Endothelial cell of umbilical vein (primary cell): ENCODE results near the gene HRH3. TPM values are rescaled to one million over a fixed set of nuclear protein-coding genes. Genes with fewer than 3 reads are reported as not detected.
A peak's percentile ranks its signal among the peaks of the same experiment; 100 is the strongest.

Experiments
- BruUV-seq: library from RNA; stranded (reverse); fragments of 400-500 nt; replicated peaks from 2 replicates; lab custom pipeline; 2021; lab: Mats Ljungman, UMichigan
- CTCF ChIA-PET: fragments of 300-600, 350-600 bp; sonication (Branson Sonifier 250); formaldehyde crosslinking; loops from one replicate; lab custom pipeline; 2021; ENCODE audit warnings: antibody characterized with exemption, inconsistent platforms; lab: Charles Lee
- POLR2A ChIA-PET: fragments of 300-600, 350-600 bp; sonication (Branson Sonifier 250); formaldehyde crosslinking; loops from one replicate; lab custom pipeline; 2021; ENCODE audit warnings: antibody characterized with exemption, inconsistent platforms; lab: Charles Lee
- DNase-seq: peaks from one replicate; pipeline ENCODE4 v3.0.0-alpha.2; 2011; ENCODE audit warnings: low read depth, low spot score
- FAIRE-seq: peaks from 2 replicates; lab custom pipeline; 2011; peaks lifted over from hg19 to GRCh38; lab: Jason Lieb, UNC
- H2AFZ ChIP-seq: 2 replicates; pipeline ENCODE4 v1.6.0; 2012; ENCODE audit warnings: low read depth, low read length, control low read depth, inconsistent platforms
- H3K27ac ChIP-seq: 2 replicates; pipeline ENCODE4 v1.5.1; 2011; ENCODE audit warnings: low read depth, mild to moderate bottlenecking, control low read depth, low read length, moderate library complexity; ENCODE audit not compliant: insufficient read depth
- H3K27me3 ChIP-seq, 2 experiments: 2 replicates each; pipeline versions ENCODE4 v1.6.0 to v1.6.1; 2011; ENCODE audit warnings: low read length in 2 of 2, mixed read lengths in 1 of 2; ENCODE audit not compliant: control insufficient read depth in 2 of 2, insufficient read depth in 2 of 2
- H3K36me3 ChIP-seq, 2 experiments: 2 replicates in 1 of 2; 3 replicates in 1 of 2; pipeline ENCODE4 v1.5.1; 2011; ENCODE audit warnings: low read length in 2 of 2, mild to moderate bottlenecking in 1 of 2, moderate library complexity in 1 of 2; ENCODE audit not compliant: control insufficient read depth in 2 of 2, insufficient read depth in 2 of 2; ENCODE audit errors: extremely low read depth in 1 of 2
- H3K4me1 ChIP-seq: 3 replicates; pipeline ENCODE4 v1.5.1; 2011; ENCODE audit warnings: mild to moderate bottlenecking, low read length; ENCODE audit not compliant: control insufficient read depth, insufficient read depth; ENCODE audit errors: extremely low read depth
- H3K4me2 ChIP-seq: 2 replicates; pipeline ENCODE4 v1.6.1; 2011; ENCODE audit warnings: low read length, control low read depth, mixed read lengths; ENCODE audit not compliant: insufficient read depth
- H3K4me3 ChIP-seq, 3 experiments: fragments of 200-600 bp in 1 of 3; sonication (generic), shearing (Covaris generic) in 1 of 3; replicated peaks in 1 of 3; 2 replicates each; pipeline ENCODE4 v1.5.1; 2011 to 2016; ENCODE audit warnings: control low read depth in 3 of 3, low read length in 3 of 3, mild to moderate bottlenecking in 2 of 3, inconsistent platforms in 1 of 3, low read depth in 1 of 3, moderate library complexity in 1 of 3; ENCODE audit not compliant: insufficient read depth in 1 of 3
- H3K79me2 ChIP-seq: 2 replicates; pipeline ENCODE4 v1.6.0; 2012; ENCODE audit warnings: low read length, inconsistent platforms; ENCODE audit not compliant: control insufficient read depth, insufficient read depth
- H3K9ac ChIP-seq: replicated peaks from 2 replicates; pipeline ENCODE3; 2011; ENCODE audit warnings: low read length, control low read depth; ENCODE audit not compliant: insufficient read depth; ENCODE audit errors: extremely low read depth
- H3K9me1 ChIP-seq: replicated peaks from 3 replicates; pipeline ENCODE4 v1.6.0; 2011; ENCODE audit warnings: mild to moderate bottlenecking, low read length; ENCODE audit not compliant: control insufficient read depth, insufficient read depth; ENCODE audit errors: extremely low read depth
- H3K9me3 ChIP-seq: replicated peaks from 2 replicates; pipeline ENCODE4 v1.5.1; 2012; ENCODE audit warnings: low read length, inconsistent platforms; ENCODE audit not compliant: control insufficient read depth, insufficient read depth
- H4K20me1 ChIP-seq: replicated peaks from 2 replicates; pipeline ENCODE3; 2011; ENCODE audit warnings: mild to moderate bottlenecking, low read length; ENCODE audit not compliant: control insufficient read depth, insufficient read depth; ENCODE audit errors: extremely low read depth
- CTCF ChIP-seq, 2 donors: IDR thresholded peaks; 1 replicate in 1 of 2; 2 replicates in 1 of 2; pipeline ENCODE4 v1.5.1; 2011; ENCODE audit warnings: low read length in 2 of 2, mild to moderate bottlenecking in 2 of 2, moderate library complexity in 2 of 2, control low read depth in 1 of 2, inconsistent platforms in 1 of 2, low read depth in 1 of 2; ENCODE audit not compliant: insufficient read depth in 1 of 2; ENCODE audit errors: extremely low read depth in 1 of 2
- EZH2 ChIP-seq: IDR thresholded peaks from 2 replicates; pipeline ENCODE4 v1.6.1; 2012; ENCODE audit warnings: borderline replicate concordance, low read depth, mild to moderate bottlenecking, moderate library complexity, low read length, inconsistent platforms; ENCODE audit not compliant: severe bottlenecking
- FOS ChIP-seq: IDR thresholded peaks from 2 replicates; pipeline ENCODE4 v1.6.1; 2011; ENCODE audit warnings: mild to moderate bottlenecking, low read length, moderate library complexity, borderline replicate concordance; ENCODE audit not compliant: insufficient read depth
- GATA2 ChIP-seq: IDR thresholded peaks from 2 replicates; pipeline ENCODE4 v1.7.0; 2011; ENCODE audit warnings: low read depth, mild to moderate bottlenecking, moderate library complexity, mixed read lengths, low read length; ENCODE audit not compliant: insufficient read length, insufficient read depth
- JUN ChIP-seq: IDR thresholded peaks from 2 replicates; pipeline ENCODE4 v1.6.1; 2011; ENCODE audit warnings: borderline replicate concordance, low read depth; ENCODE audit not compliant: insufficient read length, insufficient read depth
- MAX ChIP-seq: IDR thresholded peaks from 2 replicates; pipeline ENCODE4 v1.6.1; 2011; ENCODE audit not compliant: insufficient read depth, insufficient read length
- MYC ChIP-seq: IDR thresholded peaks from one replicate; pipeline ENCODE4 v1.6.1; 2011; ENCODE audit warnings: mild to moderate bottlenecking, low read depth, low read length
- POLR2A ChIP-seq: IDR thresholded peaks from 2 replicates; pipeline ENCODE4 v1.6.1; 2012; ENCODE audit warnings: low read depth, mild to moderate bottlenecking, control low read depth, low read length
- POLR2AphosphoS5 ChIP-seq: IDR thresholded peaks from 2 replicates; pipeline ENCODE4 v1.6.1; 2012; ENCODE audit warnings: low read depth, mild to moderate bottlenecking, control low read depth, low read length, moderate library complexity; ENCODE audit not compliant: insufficient read depth
- dilution Hi-C: fragments of 300-500 bp; cut with MboI; formaldehyde crosslinking; loops from one replicate; pipeline ENCODE4 v1.15.0; 2019; ENCODE audit warnings: low sequenced_read_pairs; ENCODE audit not compliant: extremely low pct_ligation_motif_present
- intact Hi-C: fragments of 100-400 bp; cut with micrococcal nuclease; formaldehyde crosslinking; loops from one replicate; pipeline ENCODE4 v1.10.0; 2022
- polyA plus RNA-seq, 4 experiments: library from polyadenylated mRNA; depleted of rRNA in 3 of 4; stranded (reverse) in 3 of 4; unstranded in 1 of 4; fragments of >200 nt; gene quantifications; 2 replicates each; pipeline versions ENCODE4 v1.2.1 to v1.2.3, GENCODE V29; 2011 to 2012; ENCODE audit warnings: missing spikeins in 1 of 4
- total RNA-seq: library from RNA; stranded (reverse); gene quantifications from 2 replicates; pipeline ENCODE4 v1.2.3, GENCODE V29; 2021

HRH3 gene
- total and polyA plus RNA-seq, 2 donors (not counting 3 experiments of a cell fraction or from before 2014, with no cell fraction given) = not detected

GRCh38 chr20:62240020-62240685 lies 20.1 kb upstream of the HRH3 start:
- FAIRE-seq (no peak), DNase-seq (no peak)
- H3K4me3 ChIP-seq = no peak overlapping the region
- H3K36me3 ChIP-seq = peaks cover 0 to 6% of the 10 kb centered on the region in 2 experiments
- TF ChIP-seq POLR2AphosphoS5 = no peak
- TF ChIP-seq CTCF (IDR thresholded peaks at IDR 0.05; ENCODE audit: extremely low read depth in 1 of 2, insufficient read depth in 1 of 2, low read depth in 1 of 2, low read length in 2 of 2) = no peak
- no peak for TF ChIP-seq FOS
- no peak for TF ChIP-seq POLR2A
- TF ChIP-seq EZH2 = no peak
- TF ChIP-seq JUN = no peak
- no peak for TF ChIP-seq MYC
- no peak for TF ChIP-seq GATA2
- no peak for TF ChIP-seq MAX
- H3K4me1 ChIP-seq = peaks cover 5% of the 10 kb centered on the region
- intact Hi-C loops (no loop called here), dilution Hi-C loops (no loop called here)
- ChIA-PET POLR2A (no interaction called here), CTCF (no interaction called here)
- peaks cover 3% of the 10 kb centered on the region for H3K79me2 ChIP-seq
- H3K9ac ChIP-seq = no peak overlapping the region
- no peaks in the 10 kb centered on the region for H4K20me1 ChIP-seq
- no peak overlapping the region for H3K4me2 ChIP-seq
- H3K27ac ChIP-seq = no peak overlapping the region
- no peaks in the 10 kb centered on the region for H3K27me3 ChIP-seq
- H2AFZ ChIP-seq = no peak overlapping the region
- H3K9me3 ChIP-seq = no peaks in the 10 kb centered on the region
- H3K9me1 ChIP-seq = no peaks in the 10 kb centered on the region
- BruUV-seq = TSS peak; percentile 30
